Brain microvascular endothelial cell (primary cell): ENCODE measurements around the gene PKIB.

Experiments
- DNase-seq: peaks from one replicate; pipeline ENCODE4 v3.0.0-alpha.2; 2020
- H3K27ac ChIP-seq: fragments of 250-450 bp; sonication (Bioruptor Pico); 2 replicates; pipeline ENCODE4 v1.5.1; 2020; ENCODE audit warnings: mild to moderate bottlenecking, moderate library complexity
- H3K27me3 ChIP-seq: fragments of 250-450 bp; sonication (Bioruptor Pico); replicated peaks from 2 replicates; pipeline ENCODE4 v1.5.1; 2020; ENCODE audit warnings: mild to moderate bottlenecking
- H3K36me3 ChIP-seq: fragments of 250-450 bp; sonication (Bioruptor Pico); replicated peaks from 2 replicates; pipeline ENCODE4 v1.5.1; 2020; ENCODE audit warnings: mild to moderate bottlenecking
- H3K4me3 ChIP-seq: 2 replicates; pipeline ENCODE4 v1.5.1; 2011; ENCODE audit warnings: low read depth, mild to moderate bottlenecking, control low read depth, low read length, moderate library complexity
- in situ Hi-C: cut with HindIII; loops from 2 replicates; pipeline ENCODE4 v1.10.0; 2017; ENCODE audit warnings: low sequenced_read_pairs, low pct_ligation_motif_present
- TF ChIP-seq, protein P1 (sequence below): IDR thresholded peaks from 2 replicates; pipeline ENCODE4 v1.5.1; 2011; ENCODE audit warnings: low read depth, mild to moderate bottlenecking, moderate library complexity, low read length, control low read depth, inconsistent platforms; ENCODE audit errors: missing control alignments

Gene PKIB

DNA sequence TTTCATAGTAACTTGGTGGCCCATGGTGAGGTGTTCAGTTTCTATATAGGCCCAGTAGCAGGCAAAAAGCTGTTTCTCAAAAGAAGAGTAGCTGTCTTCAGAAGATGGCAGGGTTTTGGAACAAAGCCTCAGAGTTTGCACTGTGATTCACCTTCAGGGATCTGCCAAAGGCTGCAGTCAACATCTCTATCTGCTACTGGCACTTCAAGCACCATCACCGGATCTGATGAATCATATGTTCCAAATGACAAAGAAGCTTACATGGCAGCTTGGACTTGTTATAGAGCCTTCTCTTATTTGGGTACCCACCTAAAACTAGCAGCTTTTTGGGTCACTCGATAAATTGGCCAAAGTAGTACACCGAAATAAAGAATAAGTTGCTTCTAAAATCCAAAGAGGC, 39.5 kb downstream of the PKIB start:
- H3K36me3 ChIP-seq: no peaks in the 10 kb centered on the region
- in situ Hi-C loops: no loop called here
- no peak overlapping the region for H3K27ac ChIP-seq
- no peaks in the 10 kb centered on the region for H3K27me3 ChIP-seq
- no peak overlapping the region for H3K4me3 ChIP-seq
- no peak for DNase-seq
- TF ChIP-seq, protein P1, sequence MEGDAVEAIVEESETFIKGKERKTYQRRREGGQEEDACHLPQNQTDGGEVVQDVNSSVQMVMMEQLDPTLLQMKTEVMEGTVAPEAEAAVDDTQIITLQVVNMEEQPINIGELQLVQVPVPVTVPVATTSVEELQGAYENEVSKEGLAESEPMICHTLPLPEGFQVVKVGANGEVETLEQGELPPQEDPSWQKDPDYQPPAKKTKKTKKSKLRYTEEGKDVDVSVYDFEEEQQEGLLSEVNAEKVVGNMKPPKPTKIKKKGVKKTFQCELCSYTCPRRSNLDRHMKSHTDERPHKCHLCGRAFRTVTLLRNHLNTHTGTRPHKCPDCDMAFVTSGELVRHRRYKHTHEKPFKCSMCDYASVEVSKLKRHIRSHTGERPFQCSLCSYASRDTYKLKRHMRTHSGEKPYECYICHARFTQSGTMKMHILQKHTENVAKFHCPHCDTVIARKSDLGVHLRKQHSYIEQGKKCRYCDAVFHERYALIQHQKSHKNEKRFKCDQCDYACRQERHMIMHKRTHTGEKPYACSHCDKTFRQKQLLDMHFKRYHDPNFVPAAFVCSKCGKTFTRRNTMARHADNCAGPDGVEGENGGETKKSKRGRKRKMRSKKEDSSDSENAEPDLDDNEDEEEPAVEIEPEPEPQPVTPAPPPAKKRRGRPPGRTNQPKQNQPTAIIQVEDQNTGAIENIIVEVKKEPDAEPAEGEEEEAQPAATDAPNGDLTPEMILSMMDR: no peak

DNA sequence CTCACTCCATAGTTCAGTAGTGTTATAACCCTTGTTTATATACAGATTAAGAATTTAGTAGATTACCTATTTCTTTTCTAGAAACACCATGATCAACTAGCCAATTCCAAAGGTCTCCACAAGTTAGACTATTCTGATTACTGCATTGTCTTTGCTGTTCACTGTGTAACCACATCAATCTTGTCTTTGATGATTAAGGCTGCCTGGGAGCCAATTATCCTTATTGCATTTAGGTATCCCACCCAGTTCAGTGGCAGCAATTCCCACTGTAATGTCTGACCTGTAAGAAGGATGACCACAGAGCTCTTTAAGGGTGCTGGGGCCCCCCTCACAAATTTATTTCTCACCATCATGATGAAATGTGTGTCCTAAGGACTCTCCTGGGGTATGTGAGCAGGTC, 40.2 kb downstream of the PKIB start:
- no peak for DNase-seq
- TF ChIP-seq, protein P1: no peak
- no peaks in the 10 kb centered on the region for H3K27me3 ChIP-seq
- H3K27ac ChIP-seq: no peak overlapping the region
- in situ Hi-C loops: no loop called here
- no peaks in the 10 kb centered on the region for H3K36me3 ChIP-seq
- no peak overlapping the region for H3K4me3 ChIP-seq

DNA sequence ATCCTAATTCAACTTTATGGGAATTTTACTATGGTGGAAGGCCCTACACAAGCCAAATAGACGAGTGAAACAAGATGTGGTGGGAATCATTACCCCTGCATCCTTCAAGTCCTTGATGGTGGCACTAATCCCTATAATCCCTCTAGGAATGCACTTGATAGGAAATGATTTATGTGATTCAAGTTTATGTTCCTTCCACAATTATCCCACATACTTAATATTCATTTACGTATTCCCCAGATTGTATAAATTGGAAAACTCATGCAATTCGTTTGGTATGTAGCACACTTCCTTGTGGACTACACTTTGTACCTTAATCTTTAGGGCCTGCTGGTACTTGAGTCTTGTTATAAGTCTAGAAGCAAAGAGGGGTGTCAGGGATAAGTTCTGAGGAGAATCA, 40.8 kb downstream of the PKIB start:
- TF ChIP-seq, protein P1: no peak
- H3K36me3 ChIP-seq: no peaks in the 10 kb centered on the region
- H3K27ac ChIP-seq: no peak overlapping the region
- no peaks in the 10 kb centered on the region for H3K27me3 ChIP-seq
- no peak for DNase-seq
- in situ Hi-C loops: no loop called here
- H3K4me3 ChIP-seq: no peak overlapping the region

DNA sequence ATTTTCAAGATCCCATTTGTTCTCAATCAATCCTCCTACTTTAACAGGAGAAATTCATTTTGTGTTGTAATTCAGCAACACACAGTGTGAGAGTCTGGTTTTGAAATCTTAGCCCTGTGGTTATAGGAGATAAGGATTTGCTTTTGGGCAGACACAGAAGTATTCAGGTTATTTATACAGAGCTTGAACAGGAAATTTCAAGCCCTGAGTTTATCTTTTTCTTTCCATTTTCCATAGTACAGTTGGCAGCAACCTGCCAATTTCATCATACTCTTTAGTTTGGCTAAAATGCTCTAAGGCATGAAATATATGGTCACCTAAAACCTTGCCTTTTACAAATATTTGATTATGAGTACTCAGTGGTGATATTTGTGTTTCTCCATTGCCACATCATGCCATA, 41.4 kb downstream of the PKIB start:
- H3K27ac ChIP-seq: no peak overlapping the region
- in situ Hi-C loops: no loop called here
- TF ChIP-seq, protein P1: no peak
- DNase-seq: peak; percentile 29
- H3K36me3 ChIP-seq: no peaks in the 10 kb centered on the region
- H3K4me3 ChIP-seq: no peak overlapping the region
- no peaks in the 10 kb centered on the region for H3K27me3 ChIP-seq

DNA sequence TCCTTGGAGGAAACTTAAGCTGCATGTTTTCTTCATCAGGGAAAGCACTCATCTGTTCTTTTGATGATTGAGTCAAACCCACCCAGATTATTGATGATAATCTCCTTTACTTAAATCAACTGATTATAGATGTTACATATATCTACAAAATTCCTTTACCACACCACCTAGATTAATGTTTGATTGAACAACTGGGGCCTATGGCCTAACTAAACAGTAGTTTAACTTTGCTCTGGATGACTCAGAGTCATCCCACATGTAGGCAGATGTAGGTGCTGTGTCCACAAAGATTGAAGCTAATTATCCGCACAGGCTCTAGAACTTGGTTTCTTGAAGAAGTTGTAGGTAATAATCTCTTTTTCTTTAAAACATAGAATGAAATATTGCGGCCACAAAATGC, 42.2 kb downstream of the PKIB start:
- in situ Hi-C loops: no loop called here
- no peak overlapping the region for H3K27ac ChIP-seq
- H3K4me3 ChIP-seq: no peak overlapping the region

DNA sequence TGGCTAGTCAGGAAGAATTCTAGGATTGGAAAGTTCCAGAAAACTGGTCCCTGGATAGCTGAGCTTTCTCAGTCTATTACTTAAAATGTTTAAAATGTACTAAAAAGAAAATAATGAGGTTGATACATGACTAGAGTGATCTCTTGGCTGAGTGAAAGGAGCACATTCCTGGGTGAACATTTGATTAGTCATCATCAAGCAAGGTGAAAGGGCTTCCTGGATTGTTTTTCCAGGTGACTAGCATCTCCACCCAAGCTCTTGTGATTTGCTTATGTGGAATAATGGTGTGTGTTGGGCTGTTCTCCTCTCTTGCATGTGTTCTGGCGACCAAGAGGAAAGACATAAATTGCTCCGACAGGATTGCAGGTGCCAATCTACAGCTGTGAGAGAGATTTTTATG, 42.9 kb downstream of the PKIB start:
- no peak overlapping the region for H3K27ac ChIP-seq
- peak; percentile 55 for DNase-seq

More for the DNA sequence above, 42.2 kb downstream of the PKIB start:
- no peak for DNase-seq
- Histone ChIP-seq H3K36me3 (no peaks in the 10 kb centered on the region), H3K27me3 (no peaks in the 10 kb centered on the region)
- TF ChIP-seq, protein P1: no peak

More for the DNA sequence above, 42.9 kb downstream of the PKIB start:
- in situ Hi-C loops: no loop called here
- TF ChIP-seq, protein P1: no peak
- H3K36me3 ChIP-seq: no peaks in the 10 kb centered on the region
- no peaks in the 10 kb centered on the region for H3K27me3 ChIP-seq
- H3K4me3 ChIP-seq: no peak overlapping the region
